Brain microvascular endothelial cell (primary cell): ENCODE results near the gene ELP1.
"Not testable (repeated sequence)": the region's sequence is repeated elsewhere in the genome, so short reads cannot be mapped to it uniquely, and the experiment has no call there.

Source experiments
- DNase-seq: peaks from one replicate; pipeline ENCODE4 v3.0.0-alpha.2; 2020
- H3K27ac ChIP-seq: fragments of 250-450 bp; sonication (Bioruptor Pico); 2 replicates; pipeline ENCODE4 v1.5.1; 2020; ENCODE audit warnings: mild to moderate bottlenecking, moderate library complexity
- H3K27me3 ChIP-seq: fragments of 250-450 bp; sonication (Bioruptor Pico); replicated peaks from 2 replicates; pipeline ENCODE4 v1.5.1; 2020; ENCODE audit warnings: mild to moderate bottlenecking
- H3K36me3 ChIP-seq: fragments of 250-450 bp; sonication (Bioruptor Pico); replicated peaks from 2 replicates; pipeline ENCODE4 v1.5.1; 2020; ENCODE audit warnings: mild to moderate bottlenecking
- H3K4me3 ChIP-seq: 2 replicates; pipeline ENCODE4 v1.5.1; 2011; ENCODE audit warnings: low read depth, mild to moderate bottlenecking, control low read depth, low read length, moderate library complexity
- CTCF ChIP-seq: IDR thresholded peaks from 2 replicates; pipeline ENCODE4 v1.5.1; 2011; ENCODE audit warnings: low read depth, mild to moderate bottlenecking, moderate library complexity, low read length, control low read depth, inconsistent platforms; ENCODE audit errors: missing control alignments
- in situ Hi-C: cut with HindIII; loops from 2 replicates; pipeline ENCODE4 v1.10.0; 2017; ENCODE audit warnings: low sequenced_read_pairs, low pct_ligation_motif_present

The ELP1 gene

DNA sequence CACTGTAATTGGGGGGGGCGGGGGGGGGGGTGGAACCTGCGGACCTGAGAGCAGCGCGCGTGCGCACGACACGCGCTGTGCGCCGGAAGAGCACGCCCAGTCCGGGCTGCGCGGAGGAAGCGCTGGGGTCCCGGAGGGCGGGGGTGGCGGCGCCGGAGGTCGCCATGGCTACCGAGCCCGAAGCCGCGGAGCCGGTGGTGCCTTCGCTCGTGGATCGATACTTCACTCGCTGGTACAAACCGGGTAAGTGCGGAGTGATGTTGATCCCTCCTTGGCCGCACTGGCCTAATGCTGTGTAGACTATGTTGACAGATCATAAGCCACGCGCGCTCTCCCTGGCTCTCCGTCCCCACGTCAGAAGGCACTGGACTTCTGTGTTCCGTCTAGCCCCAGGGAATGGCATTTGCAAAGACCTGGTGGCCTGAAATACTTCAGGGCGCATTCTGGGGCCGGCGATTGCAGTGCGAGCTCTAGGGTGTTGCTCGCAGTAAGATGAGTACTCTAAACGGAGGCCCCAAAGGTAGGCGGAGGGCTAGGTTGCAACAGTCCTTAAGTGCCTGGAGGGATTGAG, 484 bp upstream of the ELP1 start, which contains the start of gene ABITRAM:
Gene ABITRAM, plus strand, starts transcription at position 78 of the 571 bp plus-strand sequence. Its CDS starts 87 bp downstream, at position 165.
- in situ Hi-C loops, result no loop called here
- TF ChIP-seq CTCF, result no peak

DNA sequence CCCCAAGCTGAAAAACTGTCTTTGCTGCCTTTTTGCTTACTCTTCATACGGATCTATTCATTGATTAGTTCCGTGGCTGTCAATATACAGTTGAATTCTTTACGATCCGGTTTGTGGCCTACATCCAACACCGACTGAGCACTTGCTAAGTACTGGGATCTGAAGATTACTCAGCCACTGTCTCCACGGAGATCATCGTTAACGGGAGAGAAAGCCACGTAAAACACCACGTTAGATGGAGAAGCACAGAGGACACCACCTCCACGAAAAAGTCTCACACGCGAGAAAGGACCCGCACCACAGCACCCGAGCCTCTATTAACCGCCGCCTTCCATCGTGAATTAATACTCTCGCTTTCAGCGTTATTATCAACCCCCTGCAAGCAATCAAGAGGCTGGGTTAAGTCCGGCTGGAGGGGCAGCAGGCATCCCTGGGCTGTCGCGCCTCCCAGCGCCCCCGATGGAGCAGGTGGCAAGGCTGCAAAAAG, 650 bp downstream of the ELP1 start:
- no peaks in the 10 kb centered on the region for H3K27me3 ChIP-seq
- in situ Hi-C loops, result no loop called here
- peak; percentile 12 for DNase-seq
- peak overlapping the region; percentile 82 for H3K27ac ChIP-seq
- peaks cover 7% of the 10 kb centered on the region for H3K36me3 ChIP-seq
- no peak for TF ChIP-seq CTCF
- peak overlapping the region; percentile 95 for H3K4me3 ChIP-seq

More for the DNA sequence above, 484 bp upstream of the ELP1 start, which contains the start of gene ABITRAM:
- Histone ChIP-seq H3K27ac (peak within 1 kb of the TSS; percentile 82), H3K27me3 (no peaks in the 10 kb centered on the region), H3K4me3 (peak within 1 kb of the TSS; percentile 95), H3K36me3 (peaks cover under 1% of the 10 kb centered on the region)
- peak; percentile 43 for DNase-seq

DNA sequence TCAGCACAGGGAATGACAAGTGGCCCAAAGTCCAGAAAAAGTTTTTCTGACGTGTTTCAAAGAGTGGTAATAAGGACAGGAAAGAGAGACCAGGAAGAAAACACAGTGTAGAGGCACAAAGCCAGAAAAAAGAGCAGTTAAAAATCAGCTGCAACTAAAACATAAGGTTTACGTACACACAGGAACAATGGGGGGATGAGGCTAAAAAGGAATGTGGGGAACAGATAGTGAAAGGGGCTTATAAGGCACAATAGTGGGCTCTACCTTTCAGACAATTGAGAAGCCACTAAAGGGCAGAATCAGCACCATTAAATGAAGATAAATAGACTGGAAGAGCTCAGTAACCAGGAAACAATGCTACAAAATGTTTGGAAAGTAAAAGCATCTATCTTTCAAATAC, 5.5 kb downstream of the ELP1 start:
- TF ChIP-seq CTCF, result no peak
- in situ Hi-C loops, result no loop called here

GRCh38 chr9:108924466-108924865, 9.5 kb downstream of the ELP1 start:
- no peak for DNase-seq

More for the DNA sequence above, 5.5 kb downstream of the ELP1 start:
- Histone ChIP-seq H3K36me3 (peaks cover 37% of the 10 kb centered on the region), H3K4me3 (no peak overlapping the region), H3K27ac (no peak overlapping the region), H3K27me3 (no peaks in the 10 kb centered on the region)
- DNase-seq, result no peak

DNA sequence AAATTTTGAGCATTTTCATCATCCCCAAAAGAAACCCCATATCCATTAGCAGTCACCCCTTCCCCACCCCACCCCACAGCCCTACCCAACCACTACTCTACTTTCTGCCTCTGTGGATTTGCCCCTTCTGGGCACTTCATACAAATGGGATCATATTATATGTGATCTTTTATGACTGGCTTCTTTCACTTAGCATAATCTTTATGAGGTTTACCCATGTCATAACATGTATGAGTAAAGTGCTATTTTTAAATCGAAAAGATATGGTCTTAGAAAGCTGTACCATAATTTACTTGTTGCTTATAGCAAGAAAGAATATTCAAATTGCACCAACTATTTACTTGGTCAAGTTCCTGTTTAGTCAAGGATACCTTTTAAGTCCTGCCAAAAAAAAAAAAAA, 12.7 kb downstream of the ELP1 start:
- no peak for DNase-seq
- no peak overlapping the region for H3K27ac ChIP-seq
- in situ Hi-C loops, result no loop called here
- H3K36me3 ChIP-seq, result peaks cover 49% of the 10 kb centered on the region
- TF ChIP-seq CTCF, result no peak
- no peak overlapping the region for H3K4me3 ChIP-seq
- no peaks in the 10 kb centered on the region for H3K27me3 ChIP-seq

More at GRCh38 chr9:108924466-108924865, 9.5 kb downstream of the ELP1 start:
- peaks cover 55% of the 10 kb centered on the region for H3K36me3 ChIP-seq
- in situ Hi-C loops, result no loop called here
- no peaks in the 10 kb centered on the region for H3K27me3 ChIP-seq
- TF ChIP-seq CTCF, result no peak
- H3K27ac ChIP-seq, result no peak overlapping the region
- H3K4me3 ChIP-seq, result no peak overlapping the region

DNA sequence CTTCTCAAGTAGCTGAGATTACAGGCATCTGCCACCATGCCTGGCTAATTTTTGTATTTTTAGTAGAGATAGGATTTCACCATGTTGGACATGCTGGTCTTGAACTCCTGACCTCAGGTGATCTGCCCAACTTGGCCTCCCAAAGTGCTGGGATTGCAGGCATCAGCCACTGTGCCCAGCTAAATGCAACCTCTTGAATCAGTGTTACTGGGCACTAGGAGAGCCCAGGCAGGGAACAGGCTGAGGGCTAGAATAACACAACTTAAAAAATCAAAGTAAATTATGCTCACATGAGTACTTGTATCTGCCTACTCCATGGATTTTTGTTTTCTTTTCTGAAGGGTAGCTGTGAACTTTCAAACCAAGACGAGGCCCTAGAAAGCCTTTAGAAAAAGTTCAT, 13.5 kb downstream of the ELP1 start:
- DNase-seq, H3K27ac ChIP-seq, in situ Hi-C loops, H3K27me3 ChIP-seq, H3K4me3 ChIP-seq: not testable (repeated sequence)
- peaks cover 44% of the 10 kb centered on the region for H3K36me3 ChIP-seq
